ENCODE measurements around the gene CLEC16A.

Gene CLEC16A

DNA sequence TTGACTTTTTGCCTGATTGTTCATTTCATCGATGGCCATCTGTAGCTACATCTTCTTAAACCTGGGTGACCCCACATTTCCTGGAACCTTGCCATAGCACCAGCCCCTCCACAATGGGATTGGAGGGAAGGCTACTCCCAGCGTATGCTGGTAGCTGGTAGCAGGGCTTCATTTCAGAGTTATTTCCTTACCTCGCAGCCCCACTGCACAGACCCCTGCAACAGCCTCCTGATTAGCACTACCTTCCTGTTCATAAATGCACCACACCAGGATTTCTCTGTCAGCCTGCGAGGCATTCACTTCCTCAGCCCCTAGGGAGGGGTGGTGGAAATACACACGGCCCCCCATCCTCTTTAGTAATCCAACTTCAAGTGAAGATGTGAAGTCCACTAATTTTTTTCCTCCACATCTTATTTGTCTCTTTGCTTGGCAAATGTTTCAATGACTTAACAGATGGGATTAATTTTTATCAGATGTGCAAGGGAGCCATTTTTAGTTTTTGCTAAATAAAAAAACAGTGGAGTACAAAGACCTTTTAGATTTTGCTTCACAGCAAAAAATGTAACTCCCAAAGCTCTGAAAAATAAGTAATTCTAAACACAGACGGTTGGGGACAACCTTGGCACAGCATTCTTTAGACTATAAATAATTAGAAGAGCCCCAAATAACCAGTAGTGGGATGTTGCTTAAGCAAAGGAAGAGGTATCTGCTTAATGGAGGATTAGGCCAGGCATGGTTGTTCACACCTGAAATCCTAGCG is 76.6 kb downstream of the CLEC16A start:
- no peak for DNase-seq

DNA sequence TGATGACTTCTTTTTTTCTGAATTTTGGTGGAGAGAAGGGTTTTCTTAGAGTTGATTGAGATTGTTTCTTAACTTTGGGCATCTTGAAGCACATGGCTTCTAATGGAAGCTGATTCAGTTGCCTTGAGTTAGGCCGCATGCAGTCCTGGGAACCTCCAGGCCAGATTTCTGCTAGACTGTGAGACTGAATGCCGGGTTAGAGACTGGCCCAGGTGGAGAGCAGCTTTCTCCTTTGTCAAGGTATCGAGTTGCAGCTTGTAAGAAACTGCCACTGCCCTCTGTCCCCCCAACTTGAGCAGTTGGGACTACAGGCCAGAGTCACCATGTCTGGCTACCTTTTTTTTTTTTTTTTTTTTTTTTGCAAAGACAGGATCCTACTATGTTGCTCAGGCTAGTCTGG is 77.6 kb downstream of the CLEC16A start:
- no peak for DNase-seq

DNA sequence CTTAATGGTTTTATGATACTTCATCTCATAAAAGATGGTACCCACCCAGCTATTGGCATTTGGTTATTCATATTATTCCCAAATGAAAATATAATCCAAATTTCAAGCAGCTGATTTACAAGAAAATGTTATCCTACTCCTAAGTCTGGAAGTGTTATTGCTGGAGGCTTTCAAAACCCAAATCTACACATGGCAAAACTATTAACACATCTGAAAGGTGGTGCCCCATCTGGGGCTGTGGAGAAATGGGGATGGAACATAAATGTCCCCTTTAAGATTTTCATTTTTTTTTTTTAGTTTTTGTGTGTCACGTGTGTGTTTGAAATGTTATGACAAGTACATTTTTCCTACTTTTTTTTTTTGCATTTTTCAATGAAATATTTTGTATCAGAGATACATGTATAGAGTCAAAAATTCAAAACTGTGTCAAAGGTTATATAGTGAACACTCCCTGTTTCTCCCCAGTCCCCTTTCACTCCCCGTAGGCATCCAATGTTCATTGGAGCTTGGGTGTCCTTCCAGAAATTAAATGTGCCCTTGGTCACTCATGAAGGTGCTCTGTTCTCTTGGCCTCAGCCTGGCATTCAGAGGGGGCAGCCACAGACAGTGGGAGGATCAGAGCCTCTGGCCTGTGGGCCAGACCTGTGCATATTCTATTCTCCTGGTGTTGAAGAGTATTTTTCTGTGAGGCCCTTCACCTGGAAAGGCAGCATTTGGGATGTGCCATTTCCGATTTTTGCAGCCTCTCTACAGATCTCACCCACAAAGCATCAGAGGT is 79.1 kb downstream of the CLEC16A start:
- no peak for DNase-seq

DNA sequence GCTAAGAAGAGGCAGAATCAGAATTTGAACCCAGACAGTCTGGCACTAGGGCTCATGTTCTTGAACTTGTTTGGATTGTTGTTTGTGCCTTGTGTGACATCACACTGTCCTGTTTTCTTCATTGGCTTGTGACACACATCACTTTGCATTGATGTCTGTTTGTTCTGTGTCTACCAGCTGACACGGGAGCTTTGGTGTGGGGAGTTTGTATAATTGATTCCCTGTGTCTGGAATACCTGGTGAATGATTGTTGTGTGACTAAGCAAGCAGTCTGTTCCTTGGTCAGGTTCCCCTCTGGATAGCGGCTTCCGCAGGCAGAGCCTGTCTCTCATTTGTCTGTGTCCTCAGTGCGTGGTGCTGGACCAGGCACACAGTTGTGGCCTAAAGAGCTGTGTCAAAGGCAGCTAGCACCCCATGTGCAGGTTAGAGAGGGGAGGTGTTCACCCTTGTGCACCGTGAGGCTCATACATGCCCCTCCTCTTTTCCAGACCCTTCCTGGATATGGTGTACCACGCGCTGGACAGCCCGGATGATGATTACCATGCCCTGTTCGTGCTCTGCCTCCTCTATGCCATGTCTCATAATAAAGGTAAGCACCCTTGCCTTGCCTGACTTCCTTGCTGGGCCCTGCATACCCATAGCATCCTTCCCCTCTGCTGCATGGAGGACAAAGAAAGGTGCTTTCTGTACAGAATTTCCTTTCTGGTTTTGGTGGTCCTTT is 80.1 kb downstream of the CLEC16A start:
- DNase-seq = no peak

DNA sequence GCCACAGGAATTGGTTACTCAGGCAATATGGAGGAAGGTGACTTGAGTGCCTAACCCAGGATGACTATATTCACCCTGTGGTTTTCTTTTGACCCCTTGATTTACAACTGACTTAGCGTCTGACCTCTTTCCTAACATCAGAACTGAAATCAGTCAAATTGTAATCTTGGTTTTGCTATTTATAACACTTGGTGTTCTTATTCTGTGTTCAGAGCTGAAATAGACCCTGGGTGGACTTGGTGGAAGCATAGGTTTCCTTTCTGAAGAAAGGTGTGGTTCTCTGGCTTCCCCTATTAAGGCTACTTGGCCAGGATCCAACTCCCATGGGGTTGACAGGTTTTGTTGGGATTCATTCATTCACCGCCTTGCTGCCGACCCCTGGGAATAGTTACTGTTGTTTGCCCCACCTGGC is 80.8 kb downstream of the CLEC16A start:
- DNase-seq = no peak

DNA sequence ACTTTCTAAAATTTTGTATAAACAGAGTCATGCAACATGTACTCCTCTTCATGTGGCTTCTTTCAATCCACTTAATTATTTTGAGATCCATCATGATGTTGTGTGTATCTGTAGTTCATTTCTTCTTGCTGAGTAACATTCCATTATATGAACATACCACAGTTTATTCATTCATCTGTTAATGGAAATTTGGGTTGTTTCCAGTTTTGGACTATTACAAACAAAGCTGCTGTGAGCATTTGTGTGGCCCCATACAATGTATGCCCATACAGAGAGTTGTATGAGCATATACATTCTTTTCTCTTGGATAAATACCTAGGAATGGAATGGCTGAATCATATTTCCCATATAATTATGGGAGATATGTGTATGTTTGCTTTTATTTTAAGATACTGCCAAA is 85.6 kb downstream of the CLEC16A start:
- no peak for DNase-seq

DNA sequence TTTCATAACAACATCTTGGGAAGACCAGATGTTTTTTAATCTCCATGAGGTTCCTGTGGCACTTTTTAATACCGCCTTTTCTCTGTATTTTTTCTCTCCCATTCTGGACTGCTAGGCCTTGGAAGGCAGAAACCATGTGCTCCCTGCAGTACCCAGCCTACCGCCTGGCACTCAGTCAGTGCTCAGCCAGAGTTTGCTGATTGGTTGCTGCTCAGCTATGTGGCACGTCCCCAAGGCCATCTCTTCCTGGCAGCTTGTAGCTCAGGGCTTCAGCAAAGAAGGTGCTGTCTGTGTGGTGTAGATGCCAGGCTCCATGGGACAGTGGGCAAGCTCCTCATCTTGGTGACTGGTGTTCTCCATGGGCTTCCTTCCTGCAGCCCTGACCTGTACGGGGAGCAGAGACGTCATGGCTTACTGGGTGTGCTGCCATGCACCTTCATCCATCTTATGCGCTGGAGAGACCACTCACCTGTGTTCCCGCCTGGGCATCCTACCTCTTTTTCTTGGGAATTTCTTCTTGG is 86.7 kb downstream of the CLEC16A start:
- DNase-seq = no peak

DNA sequence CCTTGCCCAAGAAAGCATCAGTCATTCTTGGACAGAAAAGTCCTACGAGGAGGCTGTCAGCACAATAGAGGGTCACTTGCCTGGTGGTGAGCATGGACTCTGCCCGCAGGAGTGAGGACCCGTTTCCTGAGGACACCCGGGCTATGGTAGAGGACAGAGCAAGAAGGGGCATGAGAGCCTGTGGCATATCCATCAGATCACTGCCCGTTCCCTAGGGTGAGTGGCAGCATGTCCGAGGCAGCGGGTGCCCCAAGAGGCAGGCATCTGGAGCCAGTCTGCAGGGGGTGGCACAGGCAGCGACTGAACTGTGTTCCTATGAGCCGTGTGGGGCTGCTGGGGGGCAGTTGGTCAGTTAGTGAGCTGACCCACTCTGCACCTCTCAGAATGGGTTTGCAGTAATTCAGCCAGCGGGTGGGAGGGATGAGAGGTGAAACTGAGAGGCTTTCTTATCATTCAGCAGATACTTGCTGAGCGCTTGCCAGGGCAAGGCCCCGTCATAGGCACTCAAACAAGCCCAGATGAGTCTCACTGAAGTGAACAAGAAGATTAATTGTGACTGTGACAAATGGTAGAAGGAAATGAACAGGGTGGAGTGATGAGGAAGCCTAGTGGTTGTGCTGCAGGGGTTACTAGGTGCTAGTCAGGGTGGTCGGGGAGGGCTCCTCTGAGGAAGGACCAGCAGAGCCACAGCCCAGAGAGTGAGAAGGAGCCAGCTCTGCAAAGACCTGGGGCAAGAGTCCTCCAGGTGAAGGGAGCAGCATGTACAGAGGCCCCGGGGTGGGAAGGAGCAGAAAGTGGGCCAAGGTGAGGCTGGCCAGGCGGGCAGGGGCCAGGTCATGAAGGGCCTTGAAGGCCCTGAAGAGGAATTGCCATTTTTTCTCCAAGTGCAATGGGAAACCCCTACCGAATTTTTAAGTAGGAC is 87.9 kb downstream of the CLEC16A start:
- no peak for DNase-seq

DNA sequence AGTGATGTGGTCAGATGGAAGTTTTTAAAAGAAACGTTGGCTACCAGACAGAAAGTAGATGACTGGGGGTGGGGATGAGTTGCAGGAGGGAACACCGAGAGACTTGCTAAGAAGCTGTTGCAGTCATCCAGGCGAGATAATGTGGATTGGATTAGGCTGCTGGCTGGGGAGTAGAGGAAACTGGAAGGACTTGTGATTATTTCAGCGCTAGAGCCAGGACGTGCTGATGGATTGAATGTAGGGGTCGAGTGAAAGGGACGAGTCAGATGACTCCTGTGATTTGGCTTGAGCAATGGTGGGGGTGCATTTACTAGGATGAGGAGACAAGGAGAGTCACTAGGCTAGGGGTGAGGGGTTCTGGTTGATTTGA is 88.5 kb downstream of the CLEC16A start:
- DNase-seq = no peak

DNA sequence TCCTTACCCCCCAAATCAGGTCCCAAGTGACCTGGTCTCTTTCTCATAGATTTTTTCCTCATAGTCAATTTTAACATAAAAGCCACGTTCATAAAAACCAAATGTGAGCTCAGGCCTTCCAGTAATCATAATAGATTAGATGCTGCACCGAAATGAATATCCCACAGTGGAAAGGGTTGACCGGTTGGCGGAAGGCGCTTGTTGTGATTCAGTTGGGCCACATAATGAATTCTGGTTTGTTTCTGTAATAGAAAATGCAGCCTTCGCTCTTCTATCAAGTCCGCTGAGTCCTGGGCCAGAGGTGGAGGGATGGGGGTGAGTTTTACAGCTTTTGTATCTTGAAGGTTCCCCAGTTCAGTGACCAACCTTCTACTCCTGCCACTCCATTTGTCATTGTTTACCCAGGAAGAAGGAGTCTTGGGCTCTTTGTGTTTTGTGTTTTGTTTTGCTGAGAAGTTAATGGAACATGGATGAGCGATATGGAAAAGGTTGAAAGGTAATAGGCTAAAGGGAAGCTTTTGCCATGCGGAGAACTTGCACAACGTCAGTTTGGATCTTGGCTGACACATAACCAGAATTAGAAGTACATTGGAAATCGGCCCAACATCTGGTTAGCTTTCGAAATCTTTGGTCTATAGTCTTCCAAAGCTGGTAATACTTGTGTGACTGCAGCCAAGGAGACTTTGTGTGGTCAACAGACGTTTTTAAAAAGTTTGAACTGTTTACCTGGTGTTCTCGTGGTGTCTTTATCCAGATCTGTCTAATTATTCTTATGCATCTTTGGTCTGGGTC is 89.5 kb downstream of the CLEC16A start:
- DNase-seq = no peak

DNA sequence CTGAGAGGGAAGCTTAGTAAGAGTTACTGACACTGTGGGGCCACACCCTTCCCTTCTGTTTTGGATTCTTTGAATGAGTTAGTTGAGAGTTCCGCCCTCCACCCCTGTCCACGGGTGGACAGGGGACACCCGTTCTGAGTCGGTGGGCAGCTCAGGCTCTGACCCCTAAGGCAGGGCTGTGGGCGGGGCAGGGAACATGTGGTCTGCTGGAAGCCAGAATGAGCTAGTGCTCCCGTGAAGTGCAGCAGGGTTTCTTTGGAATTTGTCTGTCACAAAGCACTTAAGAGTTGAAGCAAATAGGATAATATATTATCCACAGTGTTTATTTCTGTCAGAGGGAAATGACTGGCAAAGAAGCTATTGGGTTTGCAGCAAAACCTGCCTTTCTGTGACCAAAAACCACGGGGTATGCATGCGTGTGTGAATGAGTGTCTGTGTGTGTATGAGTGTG is 90.1 kb downstream of the CLEC16A start:
- DNase-seq = no peak

DNA sequence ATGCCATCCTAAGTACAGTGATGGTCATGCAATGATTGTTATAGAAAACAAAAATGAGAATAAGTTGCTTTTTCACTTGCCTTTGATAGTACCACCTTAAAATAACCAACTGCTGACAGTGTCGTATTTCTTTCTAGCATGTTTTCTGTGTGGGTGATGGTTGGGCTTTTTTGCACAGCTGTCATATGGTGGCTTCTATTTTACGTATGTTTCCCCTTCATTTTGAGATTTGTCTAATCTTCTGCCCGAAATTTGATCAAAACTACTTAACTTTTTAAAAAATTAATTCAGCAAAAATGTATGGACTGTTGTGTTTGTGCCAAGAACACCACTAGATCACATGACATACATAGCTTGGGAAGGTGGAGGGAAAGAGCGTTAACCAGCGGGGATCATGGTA is 90.7 kb downstream of the CLEC16A start:
- DNase-seq = no peak

DNA sequence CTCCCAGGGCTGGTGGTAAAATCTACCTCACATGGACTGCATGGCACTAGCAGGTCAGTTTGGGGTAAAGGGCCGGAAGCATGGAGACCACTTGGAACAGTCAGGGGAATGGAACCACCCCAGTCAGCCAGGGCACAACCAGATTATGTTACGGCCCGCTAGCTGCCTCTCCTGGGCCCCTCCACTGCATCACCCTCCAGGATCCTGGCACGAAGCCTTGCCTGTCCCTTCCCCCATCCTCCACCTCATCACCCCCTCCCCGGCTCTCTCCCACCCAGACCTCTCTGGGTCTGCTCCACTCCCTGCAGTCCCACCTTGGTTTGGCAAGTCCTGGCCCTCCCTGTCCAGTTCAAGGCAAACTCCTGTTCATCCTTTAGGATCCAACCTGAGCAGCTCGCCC is 91.7 kb downstream of the CLEC16A start:
- DNase-seq = no peak

DNA sequence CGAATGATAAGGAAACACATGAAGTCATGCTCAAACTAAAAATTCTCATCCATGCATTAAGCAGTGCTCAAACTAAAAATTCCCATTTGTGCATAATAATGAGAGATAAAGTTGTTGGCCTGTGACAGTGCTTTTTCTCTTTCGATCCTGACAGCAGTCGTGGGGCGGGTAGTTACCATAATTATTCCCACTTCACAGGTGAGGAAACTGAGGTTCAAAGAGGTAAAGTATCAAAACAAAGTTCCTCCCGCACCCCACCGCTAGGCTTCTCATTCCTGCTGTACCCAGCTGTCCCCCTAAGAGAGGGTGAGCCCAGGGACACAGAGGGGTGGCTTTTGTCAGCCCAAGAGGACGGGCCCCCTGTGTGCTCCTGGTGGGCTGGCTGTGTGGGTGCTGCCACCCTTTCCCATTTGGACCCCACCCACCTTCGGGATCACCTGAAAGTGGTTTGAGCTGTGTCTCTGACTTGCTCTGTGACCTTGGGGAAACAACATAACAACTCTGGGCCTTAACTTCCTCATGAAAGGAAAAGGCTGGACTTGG is 92.6 kb downstream of the CLEC16A start:
- DNase-seq = no peak

DNA sequence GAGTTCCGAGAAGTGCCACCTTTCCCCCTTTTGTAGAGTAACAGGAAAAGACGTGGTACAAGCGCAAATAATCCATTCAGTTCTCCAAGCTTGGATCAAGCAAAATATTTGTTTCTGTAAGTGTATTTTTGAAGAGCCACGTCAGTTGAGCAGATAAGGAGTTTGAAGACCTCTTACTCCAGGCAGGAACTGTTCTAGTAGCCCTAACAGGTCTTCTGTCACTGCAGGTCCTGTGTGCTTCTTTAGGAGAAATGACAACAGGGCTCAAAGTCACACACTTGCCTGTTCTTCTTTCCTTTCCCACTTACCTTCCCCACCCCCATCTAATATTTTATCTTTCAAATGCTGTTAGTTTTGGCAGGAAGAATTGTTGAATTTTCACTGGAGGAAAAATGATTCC is 93.9 kb downstream of the CLEC16A start:
- no peak for DNase-seq

DNA sequence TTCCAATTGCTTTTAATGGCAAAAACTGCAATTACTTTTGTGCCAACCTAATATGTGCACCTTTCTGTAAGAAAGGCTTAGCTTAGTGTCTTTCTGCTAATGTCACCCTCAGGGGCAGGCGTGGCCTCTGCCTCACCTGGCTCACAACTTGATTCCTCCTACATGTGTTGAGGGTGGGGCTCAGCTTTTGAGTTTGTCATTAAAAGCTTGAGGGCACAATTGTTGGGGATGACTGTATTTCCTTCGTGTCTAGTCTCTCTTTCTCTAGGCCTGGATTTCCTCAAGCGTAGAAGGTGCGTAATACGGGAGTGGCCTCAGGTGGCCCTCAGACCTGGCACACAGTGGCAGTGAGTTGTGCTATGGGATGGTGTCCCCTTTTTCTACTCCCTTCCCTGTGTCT is 94.4 kb downstream of the CLEC16A start:
- DNase-seq = no peak

DNA sequence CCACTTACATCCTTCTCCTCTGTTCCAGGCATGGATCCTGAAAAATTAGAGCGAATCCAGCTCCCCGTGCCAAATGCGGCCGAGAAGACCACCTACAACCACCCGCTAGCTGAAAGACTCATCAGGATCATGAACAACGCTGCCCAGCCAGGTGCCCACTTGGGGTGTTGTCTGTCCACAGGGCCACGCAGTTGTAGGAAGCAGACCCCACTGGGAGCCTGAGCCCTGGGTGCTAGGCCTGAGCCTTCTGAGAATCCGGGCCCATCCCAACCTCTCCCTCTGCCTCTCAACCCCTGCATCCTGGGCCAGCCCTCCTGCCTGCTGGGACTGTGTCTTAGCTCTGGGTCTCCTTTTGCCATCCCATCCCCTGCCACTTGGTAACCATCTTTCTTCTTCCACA is 95.4 kb downstream of the CLEC16A start:
- no peak for DNase-seq

DNA sequence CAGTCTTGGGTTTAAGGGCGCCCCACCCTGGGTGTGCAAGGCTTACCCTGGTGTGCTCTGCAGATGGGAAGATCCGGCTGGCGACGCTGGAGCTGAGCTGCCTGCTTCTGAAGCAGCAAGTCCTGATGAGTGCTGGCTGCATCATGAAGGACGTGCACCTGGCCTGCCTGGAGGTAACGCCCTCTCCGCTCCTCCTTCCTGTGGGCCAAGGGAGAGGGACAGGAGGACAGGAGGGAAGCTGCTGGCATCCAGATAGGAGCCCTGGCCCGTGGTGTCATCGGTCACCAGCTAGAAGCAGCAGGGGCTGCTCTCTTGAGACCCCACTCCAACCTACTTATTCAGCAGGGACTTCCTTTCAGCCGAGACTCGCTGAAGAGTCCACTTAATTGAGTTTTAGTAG is 97.8 kb downstream of the CLEC16A start:
- no peak for DNase-seq

DNA sequence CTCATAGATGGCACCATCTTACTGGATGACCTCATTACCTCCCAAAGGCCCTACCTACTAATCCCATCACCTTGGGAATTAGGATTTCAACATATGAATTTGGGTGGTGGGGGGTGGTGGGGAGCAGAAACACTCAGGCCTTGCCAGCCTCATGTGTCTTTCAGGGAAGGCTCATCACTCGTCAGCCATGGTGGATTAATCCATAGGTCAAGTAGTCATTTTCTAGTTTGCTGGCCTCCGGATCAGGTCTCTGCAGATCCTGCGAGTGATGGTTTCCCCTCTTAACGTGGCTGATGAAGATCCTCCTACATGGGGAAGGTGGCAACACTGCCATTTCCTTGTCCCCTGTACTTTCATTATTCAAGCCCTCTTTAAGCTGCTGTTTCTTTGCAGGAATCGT is 101.1 kb downstream of the CLEC16A start:
- no peak for DNase-seq

DNA sequence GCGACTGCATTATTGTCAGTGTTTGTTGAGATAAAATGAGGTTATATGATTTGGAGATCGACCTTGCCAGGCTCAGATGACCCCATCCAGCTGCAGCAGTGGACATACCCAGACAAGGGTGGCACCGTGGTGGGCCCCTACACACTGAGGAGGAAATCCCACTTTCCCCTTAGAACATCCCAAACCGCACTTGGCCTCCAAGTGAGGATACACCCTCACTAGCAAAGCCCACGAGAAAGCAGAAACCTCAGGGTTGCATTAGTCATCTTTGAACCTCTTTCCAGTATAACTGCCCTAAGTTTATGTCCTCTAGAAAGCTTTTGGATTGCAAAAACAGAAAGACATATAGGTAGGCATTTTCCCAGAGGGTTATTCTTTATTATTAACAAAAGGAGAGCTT is 101.5 kb downstream of the CLEC16A start:
- DNase-seq = no peak

DNA sequence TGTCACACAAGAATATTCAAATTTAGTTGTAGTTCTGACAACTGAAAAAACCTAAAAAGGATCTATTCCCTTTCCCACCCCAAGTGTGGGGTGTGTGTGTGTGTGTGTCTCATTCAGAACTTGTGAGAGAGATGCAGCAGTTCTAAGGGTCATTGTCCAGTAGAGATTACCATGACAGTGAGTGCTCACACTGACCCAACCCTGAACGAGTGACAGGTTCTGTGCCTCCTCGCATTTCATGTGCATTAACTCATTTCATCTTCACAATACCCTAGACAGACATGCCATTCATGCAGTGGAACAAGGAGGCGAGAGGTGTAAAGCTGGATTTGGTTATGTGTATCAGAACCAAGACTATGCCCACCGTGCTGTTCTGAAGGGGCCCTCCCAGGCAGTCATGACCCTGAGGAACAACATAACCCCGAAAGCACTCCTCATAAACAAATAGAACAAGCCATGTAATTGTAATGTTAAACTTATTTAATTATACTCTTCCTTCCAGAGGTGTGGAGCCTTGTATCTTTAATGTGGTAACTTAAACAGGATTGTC is 102.1 kb downstream of the CLEC16A start:
- no peak for DNase-seq
